Measurements from ENCODE around the gene SPATA6.

DNA sequence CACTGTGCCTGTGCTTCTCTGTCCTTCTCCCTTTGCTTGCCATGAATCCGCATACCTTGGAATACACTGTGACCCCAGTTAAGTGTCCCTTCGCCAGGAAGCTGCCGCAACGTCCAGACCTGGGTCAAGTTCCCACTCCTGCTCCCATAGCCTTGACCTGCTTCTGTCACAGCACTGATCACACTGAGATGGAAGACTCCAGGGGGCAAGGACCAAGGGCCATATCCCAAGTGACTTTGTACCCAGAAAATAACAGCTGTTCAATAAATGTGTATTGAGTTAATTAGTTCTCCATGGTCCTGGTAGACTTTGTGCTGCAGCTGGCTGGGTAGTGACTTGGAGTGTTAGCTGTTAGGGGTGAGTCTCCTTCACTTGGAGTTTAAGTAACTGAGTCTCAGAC, 223.6 kb downstream of the SPATA6 start:
- no peak for TF ChIP-seq POLR2A (IDR thresholded peaks at IDR 0.05; ENCODE audit: low read depth, low read length)
- TF ChIP-seq POLR2AphosphoS5 (IDR thresholded peaks at IDR 0.05; ENCODE audit: low read depth, low read length): no peak
